ENCODE measurements around the gene NINJ2. TPM values are rescaled to one million over a fixed set of nuclear protein-coding genes. Genes with fewer than 3 reads are reported as not detected.

NINJ2 gene
- total RNA-seq, 1 donor from 2014 or later: 8.6 TPM

- ATAC-seq: no peak
- intact Hi-C loops (cut with DNase I): loop anchor here (1.0 to 10.0 kb wide), 3 partner anchors 298 to 526 kb away; partner anchors contain the start of gene RAD52
- DNase-seq (ENCODE audit: missing footprints): peak; percentile 46
These were observed 94.1 kb downstream of the NINJ2 start for GRCh38 chr12:569091-569676.

DNA sequence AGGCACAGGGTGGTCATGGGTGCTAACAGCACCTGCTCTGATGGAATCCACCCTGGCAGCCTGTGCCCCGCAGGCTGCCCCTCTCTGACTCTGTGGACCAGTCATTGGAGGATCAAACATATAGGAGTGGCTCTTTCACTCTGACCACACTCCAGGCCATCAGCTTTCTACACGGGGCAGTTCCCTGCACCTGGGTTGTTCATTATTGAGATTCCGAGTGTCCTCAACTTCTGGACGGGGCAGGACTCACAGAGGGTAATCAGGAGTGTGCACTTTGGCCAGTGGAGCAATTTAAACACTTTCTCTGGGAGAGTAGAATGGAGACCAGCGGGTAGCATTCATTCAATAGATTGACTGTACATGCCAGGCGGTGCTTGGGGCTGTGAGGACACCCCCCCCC is 94.8 kb downstream of the NINJ2 start:
- no peak for ATAC-seq
- peak; percentile 49 for DNase-seq (ENCODE audit: missing footprints)
- intact Hi-C loops (cut with DNase I): loop anchor here (5.0 to 10.0 kb wide), 2 partner anchors 299 to 526 kb away; no protein-coding TSS in a partner anchor

DNA sequence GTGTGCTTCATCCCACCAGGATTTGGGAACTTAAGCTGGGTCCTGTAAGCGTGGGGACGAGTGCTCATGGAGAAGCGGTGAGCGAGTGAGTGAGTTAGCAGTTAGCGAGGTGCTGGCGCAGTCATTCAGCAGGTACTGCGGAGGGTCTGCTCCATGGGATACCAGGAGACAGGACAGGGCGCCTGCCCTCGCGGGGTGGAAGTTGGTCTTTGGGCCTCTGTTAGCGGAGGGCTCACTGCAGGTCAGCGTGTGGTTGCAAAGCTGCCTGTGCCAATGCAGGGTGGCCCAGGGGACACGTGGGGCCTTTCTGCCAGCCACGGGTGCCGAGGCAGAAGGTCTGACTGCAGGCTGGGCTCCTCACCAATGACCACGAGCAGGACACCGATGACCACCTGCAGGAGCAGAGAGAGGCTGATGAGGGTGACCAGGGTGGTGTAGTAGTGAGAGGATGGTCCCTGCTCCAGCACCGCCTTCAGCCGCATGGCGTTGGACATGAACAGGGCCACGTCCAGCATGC is 97.6 kb downstream of the NINJ2 start:
- ATAC-seq (no peak), DNase-seq (ENCODE audit: missing footprints) (peak; percentile 56)
- intact Hi-C loops (cut with DNase I): loop anchor here (5.0 to 10.0 kb wide), 2 partner anchors 302 to 529 kb away; no protein-coding TSS in a partner anchor

GRCh38 chr12:565161-565560 is 98.1 kb downstream of the NINJ2 start:
- ATAC-seq (no peak), DNase-seq (ENCODE audit: missing footprints) (peak; percentile 4)
- intact Hi-C loops (cut with DNase I): loop anchor here (5.0 to 10.0 kb wide), 2 partner anchors 302 to 530 kb away; no protein-coding TSS in a partner anchor

DNA sequence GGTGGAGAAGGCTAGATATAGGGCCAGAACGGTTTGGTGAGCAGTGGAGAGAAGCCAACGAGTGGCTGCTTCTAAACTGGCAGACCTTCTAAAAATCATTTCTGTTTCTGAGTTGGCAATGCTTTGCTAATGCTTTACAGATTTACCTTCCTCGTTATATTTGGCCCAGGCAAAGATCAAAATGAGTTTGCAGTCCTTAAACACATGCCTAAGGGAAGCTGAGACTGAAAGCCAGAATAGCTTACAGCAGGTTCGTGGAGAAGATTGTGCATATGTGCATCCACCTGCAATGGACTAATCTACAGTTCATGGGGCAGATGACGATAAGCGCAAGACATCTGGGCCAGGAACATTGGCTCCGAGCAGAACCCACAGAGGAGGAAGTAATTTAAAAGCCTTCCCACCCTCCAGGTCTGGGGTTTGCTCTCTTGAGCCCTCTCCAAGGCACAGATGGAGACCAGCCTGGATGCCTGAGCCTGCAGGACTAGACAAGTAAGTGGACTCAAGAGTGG is 99.4 kb downstream of the NINJ2 start:
- intact Hi-C loops (cut with DNase I): loop anchor here (10.0 kb wide), 1 partner anchor 531 kb away; no protein-coding TSS in a partner anchor
- ATAC-seq (no peak), DNase-seq (ENCODE audit: missing footprints) (peak; percentile 40)

DNA sequence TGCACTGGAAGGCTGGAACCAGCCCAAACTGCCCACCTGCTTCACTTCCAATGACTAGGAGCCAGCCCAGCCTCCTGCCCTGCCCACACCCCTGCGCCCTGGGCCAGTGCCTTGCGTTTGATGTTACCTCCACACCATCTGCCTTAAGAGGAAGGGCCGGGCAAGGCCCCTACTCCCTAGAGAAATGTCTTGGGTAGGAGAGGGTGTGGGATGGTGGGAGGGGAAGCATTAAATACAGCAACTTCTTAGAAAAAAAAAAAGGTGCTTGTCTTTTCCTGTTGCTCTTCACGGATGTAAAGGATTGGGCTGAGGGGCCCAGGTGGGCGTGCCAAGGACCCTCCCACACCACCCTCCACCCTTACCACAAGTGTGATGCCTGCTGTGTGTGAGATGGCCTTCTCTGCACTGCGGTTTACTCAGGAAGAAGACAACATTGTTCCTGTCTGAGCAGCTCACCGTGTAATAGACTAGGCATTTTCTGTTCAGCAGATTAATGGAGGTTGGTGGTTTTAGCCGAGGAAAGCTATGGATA is 99.9 kb downstream of the NINJ2 start:
- peak; percentile 57 for DNase-seq (ENCODE audit: missing footprints)
- intact Hi-C loops (cut with DNase I): loop anchor here (10.0 kb wide), 1 partner anchor 531 kb away; no protein-coding TSS in a partner anchor
- no peak for ATAC-seq

GRCh38 chr12:562634-563033 is 100.6 kb downstream of the NINJ2 start:
- intact Hi-C loops (cut with DNase I): loop anchor here (10.0 kb wide), 1 partner anchor 532 kb away; no protein-coding TSS in a partner anchor
- DNase-seq (ENCODE audit: missing footprints) (peak; percentile 34), ATAC-seq (no peak)

- DNase-seq (ENCODE audit: missing footprints): peak; percentile 86
- ATAC-seq: peak; percentile 30
- intact Hi-C loops (cut with DNase I): loop anchor here (10.0 kb wide), 1 partner anchor 533 kb away; no protein-coding TSS in a partner anchor
These were observed 101.2 kb downstream of the NINJ2 start for GRCh38 chr12:561908-562593.

GRCh38 chr12:561391-561705 is 101.9 kb downstream of the NINJ2 start:
- DNase-seq (ENCODE audit: missing footprints): peak; percentile 31
- intact Hi-C loops (cut with DNase I): loop anchor here (10.0 kb wide), 1 partner anchor 533 kb away; no protein-coding TSS in a partner anchor

DNA sequence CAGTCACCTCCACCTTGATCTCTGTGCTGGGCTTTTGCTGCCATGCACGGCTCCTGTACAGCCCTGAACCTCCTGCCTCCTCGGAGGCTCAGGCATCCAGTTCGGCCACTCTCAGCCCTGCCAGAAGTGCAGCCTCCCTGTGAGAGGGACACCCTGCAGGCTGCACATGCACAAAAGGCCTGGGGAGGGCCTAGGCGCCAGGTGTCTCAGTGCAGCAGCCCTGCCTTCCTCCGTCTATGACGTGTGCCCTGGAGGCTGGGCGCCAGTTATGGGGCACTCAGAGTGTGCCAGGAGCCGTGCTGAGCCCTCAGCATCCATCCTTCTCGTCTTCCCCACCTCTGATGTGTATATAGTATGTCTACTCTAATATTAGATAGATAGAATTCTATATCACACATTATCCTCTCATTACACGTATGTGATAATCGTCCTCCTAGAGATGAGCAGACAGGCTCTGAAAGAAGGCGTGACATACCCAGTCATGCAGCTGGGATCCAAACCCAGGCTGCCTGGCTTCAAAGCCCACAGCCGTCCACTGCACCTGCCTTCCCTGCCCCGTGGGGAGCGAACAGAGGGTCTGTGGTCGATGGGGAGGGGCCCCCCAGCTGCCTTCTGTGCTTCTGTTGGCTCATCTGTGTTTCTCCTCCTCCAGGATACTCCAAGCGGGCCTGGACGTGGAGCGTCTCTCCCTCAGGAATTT is 102.4 kb downstream of the NINJ2 start:
- intact Hi-C loops (cut with DNase I): loop anchor here (10.0 kb wide), 1 partner anchor 534 kb away; no protein-coding TSS in a partner anchor
- DNase-seq (ENCODE audit: missing footprints): peak; percentile 60
- ATAC-seq: no peak

More at GRCh38 chr12:561391-561705, 101.9 kb downstream of the NINJ2 start:
- ATAC-seq: no peak

DNA sequence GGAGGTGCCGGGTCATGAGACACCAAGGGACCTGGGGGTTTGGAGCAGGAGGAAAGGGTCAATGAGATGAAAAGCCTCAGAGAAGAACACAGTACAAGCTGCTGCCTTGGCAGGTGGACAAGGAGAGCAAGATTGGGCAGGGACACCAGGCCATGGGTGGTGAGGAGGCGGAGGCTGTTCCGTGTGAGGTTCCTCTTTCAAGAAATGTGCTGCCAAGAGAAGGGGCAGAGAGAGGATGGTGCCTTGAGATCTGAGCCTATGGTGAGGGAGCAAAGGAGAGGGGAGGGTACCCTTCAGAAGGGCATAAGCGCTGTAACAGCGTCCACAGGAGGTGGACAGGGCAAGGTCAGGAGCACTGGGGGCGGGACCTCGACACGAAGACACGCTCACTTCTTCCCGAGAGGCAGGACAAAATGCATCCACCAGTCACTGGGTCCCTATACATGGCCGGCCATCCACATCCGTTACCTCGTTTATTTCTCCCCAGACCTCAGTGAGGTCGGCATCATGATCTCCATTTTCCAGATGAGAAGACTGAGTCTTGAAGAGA is 103.3 kb downstream of the NINJ2 start:
- ATAC-seq (no peak), DNase-seq (ENCODE audit: missing footprints) (no peak)
- intact Hi-C loops (cut with DNase I): loop anchor here (10.0 kb wide), 1 partner anchor 535 kb away; no protein-coding TSS in a partner anchor

- ATAC-seq: peak; percentile 2
- DNase-seq (ENCODE audit: missing footprints): no peak
- intact Hi-C loops (cut with DNase I): no loop called here
These were observed 103.9 kb downstream of the NINJ2 start for GRCh38 chr12:559208-559905.

- intact Hi-C loops (cut with DNase I): no loop called here
- ATAC-seq (no peak), DNase-seq (ENCODE audit: missing footprints) (no peak)
These were observed 104.7 kb downstream of the NINJ2 start for GRCh38 chr12:558580-558979.

DNA sequence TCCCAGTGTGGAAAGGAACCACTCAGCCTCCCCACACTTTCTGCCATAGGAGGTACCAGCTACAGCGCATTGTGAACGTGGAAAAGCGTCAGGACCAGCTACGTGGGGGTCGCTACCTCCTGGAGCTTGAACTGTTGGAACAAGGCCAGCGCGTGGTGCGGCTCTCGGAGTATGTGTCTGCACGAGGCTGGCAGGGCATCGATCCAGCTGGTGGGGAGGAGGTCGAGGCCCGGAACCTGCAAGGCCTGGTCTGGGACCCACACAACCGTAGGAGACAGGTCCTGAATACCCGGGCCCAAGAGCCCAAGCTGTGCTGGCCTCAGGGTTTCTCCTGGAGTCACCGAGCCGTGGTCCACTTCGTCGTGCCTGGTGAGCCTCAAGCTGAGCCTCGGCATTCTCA is 106.7 kb downstream of the NINJ2 start:
- intact Hi-C loops (cut with DNase I): no loop called here
- no peak for ATAC-seq
- no peak for DNase-seq (ENCODE audit: missing footprints)

DNA sequence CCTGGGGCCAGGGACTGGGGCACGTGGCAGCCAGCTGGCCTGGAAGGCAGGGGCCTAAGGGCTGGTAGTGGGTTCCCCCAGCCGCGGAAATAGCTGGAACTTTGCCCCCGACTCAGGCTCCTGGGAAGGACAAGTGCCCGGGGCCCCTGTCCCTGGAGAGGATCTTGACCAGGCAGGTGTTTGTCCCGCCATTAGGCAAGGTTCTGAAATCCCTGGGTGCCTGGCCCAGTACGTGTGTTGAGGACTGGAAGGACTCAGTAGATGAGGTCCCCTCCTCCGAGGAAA is 109.3 kb downstream of the NINJ2 start:
- intact Hi-C loops (cut with DNase I): no loop called here
- ATAC-seq (no peak), DNase-seq (ENCODE audit: missing footprints) (no peak)

DNA sequence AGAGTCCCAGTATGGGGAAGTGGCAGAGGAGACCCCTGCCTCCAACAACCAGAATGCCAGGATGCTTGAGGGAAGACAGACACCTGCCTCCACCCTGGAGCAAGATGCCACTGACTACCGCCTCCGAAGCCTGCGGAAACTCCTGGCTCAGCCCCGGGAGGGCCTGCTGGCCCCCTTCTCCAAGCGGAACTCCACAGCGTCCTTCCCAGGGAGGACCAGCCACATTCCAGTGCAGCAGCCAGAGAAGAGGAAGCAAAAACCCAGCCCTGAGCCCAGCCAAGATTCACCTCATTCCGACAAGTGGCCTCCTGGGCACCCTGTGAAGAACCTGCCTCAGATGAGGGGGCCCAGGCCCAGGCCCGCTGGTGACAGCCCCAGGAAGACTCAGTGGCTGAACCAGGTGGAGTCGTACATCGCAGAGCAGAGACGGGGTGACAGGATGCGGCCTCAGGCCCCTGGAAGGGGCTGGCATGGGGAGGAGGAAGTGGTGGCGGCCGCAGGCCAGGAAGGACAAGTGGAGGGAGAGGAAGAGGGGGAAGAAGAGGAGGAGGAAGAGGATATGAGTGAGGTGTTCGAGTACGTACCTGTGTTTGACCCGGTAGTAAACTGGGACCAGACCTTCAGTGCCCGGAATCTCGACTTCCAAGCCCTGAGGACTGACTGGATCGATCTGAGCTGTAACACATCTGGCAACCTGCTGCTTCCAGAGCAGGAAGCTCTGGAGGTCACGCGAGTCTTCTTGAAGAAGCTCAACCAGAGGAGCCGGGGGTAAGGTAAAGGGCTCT is 109.8 kb downstream of the NINJ2 start:
- intact Hi-C loops (cut with DNase I): no loop called here
- no peak for ATAC-seq
- no peak for DNase-seq (ENCODE audit: missing footprints)

- ATAC-seq (peak; percentile 35), DNase-seq (ENCODE audit: missing footprints) (no peak)
- intact Hi-C loops (cut with DNase I): no loop called here
These were observed 110.8 kb downstream of the NINJ2 start for GRCh38 chr12:552466-552865.
